ENCODE results near the gene SVOPL.
"Not testable (repeated sequence)": the region's sequence is repeated elsewhere in the genome, so short reads cannot be mapped to it uniquely, and the experiment has no call there.

SVOPL gene

GRCh38 chr7:138699661-138700060, 1.5 kb downstream of the SVOPL start:
- DNase-seq, result no peak

- DNase-seq, result no peak
Observed at GRCh38 chr7:138698281-138698680, 2.9 kb downstream of the SVOPL start.

- DNase-seq, result no peak
Observed at GRCh38 chr7:138697535-138698182, 3.5 kb downstream of the SVOPL start.

- DNase-seq, result not testable (repeated sequence)
Observed at GRCh38 chr7:138695776-138696175, 5.4 kb downstream of the SVOPL start.

- no peak for DNase-seq
Observed at GRCh38 chr7:138695106-138695505, 6.1 kb downstream of the SVOPL start.

GRCh38 chr7:138691178-138691577, 10.0 kb downstream of the SVOPL start:
- no peak for DNase-seq

GRCh38 chr7:138690495-138690894, 10.7 kb downstream of the SVOPL start:
- no peak for DNase-seq

- not testable (repeated sequence) for DNase-seq
Observed at GRCh38 chr7:138688037-138688436, 13.1 kb downstream of the SVOPL start.

GRCh38 chr7:138684340-138684739, 16.8 kb downstream of the SVOPL start:
- DNase-seq, result no peak

GRCh38 chr7:138679793-138680192, 21.4 kb downstream of the SVOPL start:
- no peak for DNase-seq

- DNase-seq, result no peak
Observed at GRCh38 chr7:138670594-138670993, 30.6 kb downstream of the SVOPL start.

GRCh38 chr7:138669364-138669763, 31.8 kb downstream of the SVOPL start:
- no peak for DNase-seq

- no peak for DNase-seq
Observed at GRCh38 chr7:138668946-138669345, 32.2 kb downstream of the SVOPL start.

- no peak for DNase-seq
Observed at GRCh38 chr7:138668229-138668596, 32.9 kb downstream of the SVOPL start.

- DNase-seq, result no peak
Observed at GRCh38 chr7:138667535-138668228, 33.5 kb downstream of the SVOPL start.

GRCh38 chr7:138666385-138666784, 34.8 kb downstream of the SVOPL start:
- DNase-seq, result no peak

GRCh38 chr7:138665669-138666140, 35.5 kb downstream of the SVOPL start:
- no peak for DNase-seq

GRCh38 chr7:138665249-138665648, 35.9 kb downstream of the SVOPL start:
- DNase-seq, result no peak

- no peak for DNase-seq
Observed at GRCh38 chr7:138663725-138664710, 37.1 kb downstream of the SVOPL start.

- no peak for DNase-seq
Observed at GRCh38 chr7:138662991-138663320, 38.2 kb downstream of the SVOPL start.

- no peak for DNase-seq
Observed at GRCh38 chr7:138662076-138662990, 38.8 kb downstream of the SVOPL start.

GRCh38 chr7:138661069-138661635, 40.0 kb downstream of the SVOPL start:
- no peak for DNase-seq

Data from CD4-positive, alpha-beta T cell treated with Interleukin-15 for 1 hour (primary cell).